ENCODE data around the gene IRAK1. TPM values are rescaled to one million over a fixed set of nuclear protein-coding genes. Genes with fewer than 3 reads are reported as not detected.

Gene IRAK1
- total RNA-seq, 2 experiments from 2014 or later: 201 to 202 TPM

DNA sequence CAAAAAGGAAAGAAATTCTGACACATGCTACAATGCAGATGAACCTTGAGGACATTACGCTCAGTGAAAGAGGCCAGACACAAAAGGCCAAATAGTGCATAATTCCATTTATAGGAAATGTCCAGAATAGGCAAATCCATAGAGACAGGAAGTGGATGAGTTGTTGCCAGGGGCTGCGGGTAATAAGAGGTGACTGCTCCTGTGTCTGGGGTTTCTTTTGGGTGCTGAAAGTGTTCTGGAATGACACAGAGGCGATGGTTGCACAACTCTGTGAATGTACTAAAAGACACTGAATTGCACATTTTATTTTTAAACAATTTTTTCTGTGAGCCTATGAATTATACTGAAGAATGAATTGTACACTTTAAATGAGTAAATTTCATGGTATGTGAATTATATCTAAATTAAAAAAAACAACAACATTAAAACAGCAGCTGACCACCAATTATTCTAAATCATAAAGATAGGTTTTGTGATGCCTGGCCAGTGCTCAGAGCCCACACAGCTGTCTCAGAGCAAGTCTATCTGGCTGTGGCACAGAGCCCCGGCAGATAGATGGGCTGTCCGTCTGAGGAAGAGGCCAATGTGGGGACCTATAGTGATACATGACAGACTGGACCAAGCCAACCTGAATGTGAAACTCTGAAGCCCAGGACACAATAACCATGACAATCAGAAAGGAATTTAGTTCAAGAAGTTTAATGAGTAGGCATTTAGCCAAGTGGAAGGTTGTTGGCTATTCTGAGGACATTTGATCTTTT, 23.5 kb upstream of the IRAK1 start:
- ChIA-PET CTCF (no interaction called here), POLR2A (no interaction called here)

DNA sequence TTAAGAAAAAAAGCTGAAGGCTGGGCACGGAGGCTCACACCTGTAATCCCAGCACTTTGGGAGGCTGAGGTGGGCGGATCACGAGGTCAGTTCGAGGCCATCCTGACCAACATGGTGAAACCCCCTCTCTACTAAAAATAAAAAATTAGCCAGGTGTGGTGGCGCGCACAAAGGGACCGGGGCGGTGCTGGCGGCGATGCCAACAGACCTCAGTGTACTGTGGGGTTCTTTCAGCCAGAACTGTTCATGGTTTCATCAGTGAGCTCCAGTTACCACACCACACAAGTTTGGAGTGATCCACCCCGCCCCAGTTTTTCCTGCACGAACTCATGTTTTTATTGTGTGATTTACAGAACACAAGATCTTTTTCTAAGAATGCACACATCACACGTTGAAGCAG, 21.2 kb upstream of the IRAK1 start:
- ChIA-PET POLR2A (no interaction called here), CTCF (no interaction called here)

DNA sequence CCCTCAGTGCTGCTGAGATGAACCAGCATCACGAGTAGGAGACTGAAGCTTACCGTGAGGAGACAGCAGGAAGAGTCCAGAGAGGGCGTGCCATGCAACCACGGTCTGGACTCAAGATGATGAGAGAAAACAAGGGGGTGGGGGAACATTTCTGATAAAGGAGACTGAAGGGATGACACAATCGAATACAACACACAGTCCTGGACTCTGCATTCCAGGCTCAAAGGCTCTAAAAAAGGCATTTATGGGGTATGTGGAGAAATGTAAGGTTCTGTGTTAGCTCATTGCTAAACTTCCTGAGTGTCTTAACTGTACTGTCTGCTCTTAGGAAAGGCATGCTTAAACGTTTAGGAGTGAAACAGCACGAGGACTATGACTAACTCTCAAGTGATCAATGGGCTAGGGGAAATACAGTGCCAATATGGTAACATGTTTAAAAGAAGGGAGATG, 20.6 kb upstream of the IRAK1 start:
- POLR2A ChIA-PET: no interaction called here

DNA sequence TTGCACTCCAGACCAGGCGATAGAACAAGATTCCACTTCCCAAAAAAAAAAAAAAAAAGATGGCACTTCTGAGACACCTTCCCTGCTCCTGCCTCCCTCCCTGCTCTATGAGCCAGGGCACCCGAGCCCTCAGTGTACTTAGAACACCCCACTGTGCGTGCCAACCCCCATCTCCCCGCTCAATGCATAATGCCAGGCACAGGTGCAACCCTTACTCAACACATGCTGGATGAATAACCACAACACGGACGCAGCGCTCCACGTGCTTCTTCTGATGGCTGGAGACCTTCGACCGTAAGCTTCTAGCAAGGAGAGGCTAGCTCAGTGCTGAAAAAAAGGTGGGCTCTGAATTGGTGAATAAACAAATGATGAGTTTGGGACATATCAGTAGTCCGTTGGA, 19.9 kb upstream of the IRAK1 start:
- CTCF ChIA-PET: no interaction called here
- POLR2A ChIA-PET: no interaction called here

More for the DNA sequence above, 20.6 kb upstream of the IRAK1 start:
- CTCF ChIA-PET: no interaction called here

DNA sequence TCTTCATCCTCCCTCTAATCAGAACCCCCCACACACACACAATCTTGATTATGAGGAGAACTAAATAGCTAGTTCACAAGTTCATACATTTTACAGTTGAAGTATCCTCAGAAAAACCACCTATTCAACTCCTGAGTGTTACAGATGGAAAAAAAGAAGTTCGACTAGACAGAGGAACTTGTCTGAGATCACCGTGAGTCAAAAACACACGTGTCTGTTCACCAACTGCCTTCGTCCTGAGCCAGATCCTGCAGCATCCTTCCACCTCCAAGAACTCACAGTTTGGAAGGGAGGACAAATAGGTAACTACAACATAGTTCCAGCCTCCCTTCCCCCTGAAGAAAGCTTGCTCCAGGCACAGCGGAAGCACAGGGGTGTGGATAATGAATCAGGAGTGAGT, 19.0 kb upstream of the IRAK1 start:
- ChIA-PET CTCF (no interaction called here), POLR2A (no interaction called here)

DNA sequence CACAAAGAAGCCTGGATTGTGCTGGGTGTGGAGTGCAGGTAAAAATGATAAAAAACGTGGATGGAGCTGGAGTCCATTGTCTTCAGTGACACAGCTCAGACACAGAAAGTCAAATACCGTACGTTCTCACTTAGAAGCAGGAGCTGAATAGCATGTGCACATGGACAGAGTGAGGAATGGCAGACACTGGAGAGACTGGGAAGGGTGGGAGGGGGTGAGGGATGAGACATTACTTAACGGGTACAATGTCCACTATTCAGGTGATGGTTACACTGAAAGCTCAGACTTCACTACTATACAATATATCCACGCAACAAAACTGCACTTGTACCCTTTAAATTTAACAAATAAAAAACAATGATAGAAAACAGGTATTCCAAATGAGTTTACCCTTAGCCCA, 18.1 kb upstream of the IRAK1 start:
- POLR2A ChIA-PET: no interaction called here
- CTCF ChIA-PET: interaction anchor here (0.6 to 1.0 kb wide), 2 partner anchors 18 to 291 kb away, joined by 3 to 5 read pairs; partner anchors contain the start of gene IRAK1

DNA sequence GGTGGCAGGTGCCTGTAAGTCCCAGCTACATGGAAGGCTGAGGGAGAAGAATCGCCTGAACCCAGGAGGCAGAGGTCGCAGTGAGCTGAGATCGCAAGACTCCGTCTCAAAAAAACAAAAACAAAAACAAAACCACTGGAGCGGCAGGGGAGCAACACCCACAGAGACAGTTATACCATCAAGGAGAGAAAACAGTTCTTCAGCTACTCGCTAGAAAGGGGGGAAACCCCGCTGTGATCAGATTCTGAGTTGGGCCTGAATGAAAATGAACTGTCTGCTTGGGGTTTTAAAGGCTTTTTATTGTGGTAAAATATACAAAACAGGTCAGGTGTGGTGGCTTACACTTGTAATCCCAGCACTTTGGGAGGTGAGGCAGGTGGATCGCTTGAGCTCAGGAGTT, 16.8 kb upstream of the IRAK1 start:
- ChIA-PET POLR2A (no interaction called here), CTCF (interaction anchor here (0.6 to 1.0 kb wide), 2 partner anchors 17 to 19 kb away, joined by 4 to 5 read pairs; partner anchors contain the start of gene IRAK1)

DNA sequence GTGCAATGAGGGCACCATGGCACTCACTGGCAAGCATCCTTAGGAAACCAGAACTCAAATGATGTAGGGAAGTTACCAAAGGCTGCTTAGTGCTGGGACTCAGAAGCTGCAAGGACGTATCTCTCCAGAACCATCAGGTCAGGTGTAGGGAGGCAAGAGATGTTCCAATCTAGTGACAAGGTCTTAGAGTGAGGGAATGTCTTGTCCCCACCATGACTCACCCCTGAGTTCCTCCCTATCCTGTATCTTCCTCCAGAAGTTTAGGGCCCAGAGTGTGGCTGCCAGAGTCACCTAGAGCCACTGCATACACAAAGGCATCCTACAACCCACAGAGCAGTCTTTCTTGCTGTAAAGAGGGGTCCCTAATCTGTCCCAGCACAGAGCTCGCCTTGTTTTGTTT, 14.1 kb upstream of the IRAK1 start:
- CTCF ChIA-PET: interaction anchor here (1.3 kb wide), 1 partner anchor 20 kb away, joined by 3 read pairs; no protein-coding TSS in a partner anchor

DNA sequence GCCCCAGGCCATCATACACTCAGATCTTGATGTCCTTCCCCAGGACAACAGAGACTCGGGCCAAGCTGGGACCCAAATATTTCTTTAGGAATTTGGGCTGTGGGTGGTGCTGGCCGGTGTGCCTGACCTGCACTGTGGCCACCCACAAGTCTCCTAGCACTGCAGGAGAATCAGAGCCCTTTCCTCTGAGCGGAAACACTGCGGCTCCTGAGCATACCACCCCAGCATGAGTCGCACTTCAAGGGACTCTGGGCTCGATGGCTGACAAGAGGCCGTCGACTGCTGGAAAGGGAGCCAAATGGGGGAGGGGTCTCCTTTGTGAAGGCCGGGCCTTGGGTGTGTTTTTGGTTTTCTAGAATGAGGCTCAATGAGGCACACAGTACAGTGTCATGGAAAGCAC, 13.0 kb upstream of the IRAK1 start:
- ChIA-PET CTCF (no interaction called here), POLR2A (no interaction called here)

More for the DNA sequence above, 14.1 kb upstream of the IRAK1 start:
- POLR2A ChIA-PET: no interaction called here

DNA sequence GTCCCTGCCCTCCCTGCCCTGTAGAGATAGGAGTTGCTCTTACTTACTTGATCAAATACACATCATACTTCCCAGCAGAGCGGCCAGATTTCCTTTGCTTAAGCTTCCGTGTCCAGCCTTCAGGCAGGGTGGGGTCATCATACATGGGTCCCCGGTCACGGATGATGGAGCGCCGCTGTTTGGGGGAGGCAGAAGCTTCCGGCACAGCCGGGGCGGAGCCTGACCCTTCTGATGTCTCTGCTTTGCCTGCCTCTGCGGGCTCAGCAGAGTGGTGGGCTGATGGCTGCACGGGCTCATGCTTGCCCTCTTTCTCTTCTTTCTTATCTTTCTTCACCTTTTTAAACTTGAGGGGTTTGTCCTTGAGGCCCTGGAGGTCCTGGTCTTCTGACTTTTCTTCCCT, 12.5 kb upstream of the IRAK1 start:
- CTCF ChIA-PET: no interaction called here
- POLR2A ChIA-PET: no interaction called here

DNA sequence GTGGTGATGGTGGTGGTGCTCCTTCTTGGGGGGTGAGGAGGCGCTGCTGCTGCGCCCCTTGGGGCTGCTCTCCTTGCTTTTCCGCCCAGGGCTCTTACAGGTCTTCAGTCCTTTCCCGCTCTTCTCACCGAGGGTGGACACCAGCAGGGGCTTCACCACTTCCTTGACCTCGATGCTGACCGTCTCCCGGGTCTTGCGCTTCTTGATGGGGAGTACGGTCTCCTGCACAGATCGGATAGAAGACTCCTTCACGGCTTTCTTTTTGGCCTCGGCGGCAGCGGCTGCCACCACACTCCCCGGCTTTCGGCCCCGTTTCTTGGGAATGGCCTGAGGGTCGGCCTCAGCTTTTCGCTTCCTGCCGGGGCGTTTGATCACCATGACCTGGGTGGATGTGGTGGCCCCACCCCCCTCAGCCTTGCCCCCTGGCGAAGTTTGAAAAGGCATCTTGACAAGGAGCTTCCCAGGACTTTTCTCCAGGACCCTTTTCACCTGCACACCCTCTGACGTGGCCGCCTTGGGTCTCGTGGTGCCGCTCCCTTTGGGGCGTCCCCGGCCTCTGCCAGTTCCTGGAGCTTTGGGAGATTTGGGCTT, 11.1 kb upstream of the IRAK1 start:
- CTCF ChIA-PET: interaction anchor here (0.6 to 1.1 kb wide), 2 partner anchors 13 to 64 kb away, joined by 3 read pairs; no protein-coding TSS in a partner anchor
- POLR2A ChIA-PET: no interaction called here

DNA sequence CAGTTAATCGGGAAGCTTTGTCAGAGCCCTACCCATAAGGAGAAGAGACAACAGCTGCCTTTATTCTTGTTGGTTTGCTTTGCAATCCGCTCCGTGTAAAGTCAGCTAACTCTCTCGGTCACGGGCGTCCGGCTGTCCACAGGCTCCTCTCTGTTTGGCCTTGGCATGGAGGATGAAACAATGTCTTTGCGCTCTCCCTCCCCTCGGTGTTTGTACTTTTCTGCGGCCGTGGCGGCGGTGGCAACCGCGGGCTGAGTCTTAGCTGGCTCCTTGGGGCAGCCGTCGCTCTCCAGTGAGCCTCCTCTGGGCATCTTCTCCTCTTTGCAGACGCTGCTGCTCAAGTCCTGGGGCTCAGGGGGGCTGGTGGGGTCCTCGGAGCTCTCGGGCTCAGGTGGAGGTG, 10.6 kb upstream of the IRAK1 start:
- CTCF ChIA-PET: interaction anchor here (1.1 kb wide), 1 partner anchor 14 kb away, joined by 3 read pairs; no protein-coding TSS in a partner anchor
- POLR2A ChIA-PET: no interaction called here

DNA sequence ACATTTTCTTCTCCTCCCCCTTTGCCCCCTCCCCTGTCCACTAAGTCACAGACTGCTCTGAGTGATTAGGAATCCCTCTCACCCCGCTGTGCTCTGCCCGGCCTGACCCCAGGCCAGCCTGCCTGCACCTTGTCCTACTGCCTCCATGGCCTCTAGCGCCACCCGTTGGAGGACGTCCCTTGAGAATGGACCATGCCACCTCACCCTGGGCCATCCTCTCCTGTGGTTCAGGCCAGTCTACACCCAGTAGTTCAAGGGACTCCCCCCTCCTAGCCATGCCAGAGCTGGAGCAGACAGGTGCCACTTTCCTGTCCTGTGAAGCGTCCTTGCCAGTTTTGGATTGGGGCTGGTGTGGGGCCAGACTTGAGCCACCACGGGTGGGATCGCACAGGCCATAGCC, 9.7 kb upstream of the IRAK1 start:
- POLR2A ChIA-PET: no interaction called here
- CTCF ChIA-PET: interaction anchor here (1.1 kb wide), 1 partner anchor 15 kb away, joined by 3 read pairs; no protein-coding TSS in a partner anchor

DNA sequence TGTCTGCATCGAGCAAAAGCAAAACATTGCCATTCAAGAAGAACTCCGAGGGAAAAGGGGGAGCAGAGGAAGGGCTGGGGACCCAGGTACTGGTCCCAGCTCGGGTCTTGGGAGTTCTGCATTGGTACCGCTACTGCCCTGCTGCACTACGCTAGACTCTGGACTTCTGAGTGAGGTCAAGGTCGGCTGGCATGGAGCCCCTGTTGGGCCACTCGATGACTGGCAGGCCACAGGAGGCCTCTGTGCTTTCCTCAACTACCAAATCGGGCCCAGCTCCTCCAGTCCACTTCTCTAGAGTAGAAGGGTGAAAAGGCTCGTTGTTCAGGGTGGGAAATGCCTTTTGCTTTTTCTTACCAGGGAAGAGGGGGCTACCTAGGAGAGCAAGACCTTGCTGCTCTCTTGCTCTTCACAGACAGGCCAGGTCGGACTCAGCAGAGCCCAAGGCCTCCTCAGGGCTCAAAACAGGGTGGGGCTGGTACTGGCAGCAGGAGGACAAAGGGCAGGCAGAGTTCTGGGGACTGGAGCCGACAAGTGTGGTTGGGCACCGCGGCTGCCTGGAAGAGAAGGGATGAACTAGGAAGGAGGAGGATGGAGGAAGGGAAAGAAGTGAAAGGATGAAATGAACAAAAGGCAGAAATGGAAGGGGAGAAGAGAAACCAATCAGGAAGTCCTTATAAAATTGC, 8.9 kb upstream of the IRAK1 start:
- POLR2A ChIA-PET: no interaction called here
- CTCF ChIA-PET: no interaction called here

DNA sequence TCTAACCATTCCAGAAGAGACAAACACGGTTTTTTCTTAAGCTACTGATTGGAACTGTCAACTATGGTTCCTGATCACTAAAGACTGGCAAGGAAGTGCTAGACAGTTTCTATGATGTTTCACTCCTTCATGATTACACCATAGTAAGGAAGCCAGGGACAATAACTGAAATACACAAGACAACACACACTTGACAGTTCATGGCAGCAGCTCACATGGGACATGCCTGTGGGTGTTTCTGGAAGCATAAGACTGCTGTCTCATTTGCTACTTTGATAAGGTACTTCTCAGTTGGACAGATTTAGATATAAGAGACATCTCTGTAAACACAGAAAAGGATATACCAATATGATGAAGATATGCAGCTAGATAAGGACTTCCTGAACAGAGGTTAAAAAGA, 8.3 kb upstream of the IRAK1 start:
- POLR2A ChIA-PET: no interaction called here
- CTCF ChIA-PET: interaction anchor here (2.1 kb wide), 1 partner anchor 15 kb away, joined by 9 read pairs; no protein-coding TSS in a partner anchor

DNA sequence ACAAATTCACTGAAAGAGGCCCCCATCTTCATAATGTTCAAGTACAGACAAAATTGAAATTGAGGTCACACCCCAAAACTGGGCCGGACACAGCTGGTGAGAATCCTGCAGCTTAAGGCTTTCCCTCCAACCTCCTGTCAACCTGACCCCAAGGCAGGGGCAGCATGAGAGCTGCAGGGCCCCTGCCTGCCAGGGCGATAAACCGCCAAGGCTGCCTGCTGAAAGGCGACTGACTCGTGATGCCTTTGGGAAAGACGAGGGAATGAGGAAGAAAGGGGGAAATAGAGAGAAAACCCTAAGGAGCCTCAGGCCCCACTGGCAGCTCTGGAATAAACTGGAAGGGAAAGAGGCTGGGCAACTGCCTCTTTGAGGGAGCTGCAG, 7.3 kb upstream of the IRAK1 start:
- CTCF ChIA-PET: interaction anchor here (2.1 kb wide), 1 partner anchor 14 kb away, joined by 9 read pairs; no protein-coding TSS in a partner anchor
- POLR2A ChIA-PET: no interaction called here

DNA sequence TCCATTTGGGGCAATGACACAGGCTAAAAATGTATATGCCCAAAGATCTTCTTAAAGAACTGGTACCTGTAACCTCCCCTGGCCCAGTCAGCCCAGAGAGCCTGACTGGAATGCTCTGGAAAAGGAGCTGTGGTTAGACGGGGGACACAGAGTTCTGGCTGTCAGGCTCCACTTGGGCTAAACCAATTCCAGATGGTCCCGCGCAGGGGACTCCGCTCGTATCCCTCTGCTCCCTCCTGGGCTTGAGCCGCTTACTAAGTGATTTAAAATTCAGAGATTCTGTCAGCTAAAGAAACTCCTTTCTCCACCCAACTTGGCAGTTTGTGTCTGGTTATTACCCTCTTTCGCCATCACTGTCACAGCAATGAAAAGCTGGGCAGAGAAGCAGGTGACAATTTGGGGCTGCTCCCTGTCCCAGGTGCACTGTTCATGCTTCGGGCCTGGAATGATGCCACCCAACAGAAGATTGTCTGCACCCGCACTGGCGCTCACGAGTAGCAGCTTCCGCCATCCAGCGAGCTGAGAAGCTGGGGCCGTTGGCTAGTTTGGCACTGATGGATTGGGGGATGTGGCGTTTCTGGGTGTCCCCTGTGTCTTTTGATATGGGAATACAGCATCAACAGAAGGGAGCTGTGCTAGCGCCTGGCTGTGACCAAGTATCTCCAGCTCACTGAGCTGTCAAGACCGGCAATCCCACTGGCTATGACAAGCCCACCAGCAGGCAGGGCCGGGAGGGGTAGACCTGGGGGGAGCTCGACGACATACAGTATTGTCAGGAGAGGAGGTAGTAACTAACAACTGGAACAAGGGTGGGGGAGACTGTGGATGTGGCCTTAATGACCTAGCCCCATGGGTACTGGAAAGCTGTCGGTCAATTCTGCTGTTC, 6.7 kb upstream of the IRAK1 start:
- ChIA-PET CTCF (interaction anchor here (0.8 to 2.1 kb wide), 2 partner anchors 13 to 46 kb away, joined by 3 to 9 read pairs; no protein-coding TSS in a partner anchor), POLR2A (no interaction called here)

DNA sequence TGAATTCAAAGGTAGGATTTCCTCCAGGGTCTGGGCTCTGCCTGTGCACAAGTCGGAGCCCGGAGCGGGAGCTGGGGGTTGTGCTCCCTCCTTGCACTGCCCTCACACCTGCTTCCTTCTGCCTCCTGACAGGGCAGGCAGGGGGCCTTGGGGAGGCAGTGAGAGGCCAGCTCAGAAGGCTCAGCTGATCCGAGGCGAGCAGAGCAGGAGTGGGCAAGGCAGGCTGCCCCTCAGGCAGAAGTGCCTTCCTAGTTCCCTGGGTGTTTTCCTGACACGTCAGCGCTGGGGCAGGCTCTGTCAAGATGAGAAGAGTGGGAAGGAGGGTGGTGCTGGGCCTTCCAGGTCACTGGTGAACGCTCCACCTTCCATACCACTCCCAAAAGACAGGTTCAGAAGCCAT, 5.5 kb upstream of the IRAK1 start:
- ChIA-PET CTCF (no interaction called here), POLR2A (no interaction called here)

DNA sequence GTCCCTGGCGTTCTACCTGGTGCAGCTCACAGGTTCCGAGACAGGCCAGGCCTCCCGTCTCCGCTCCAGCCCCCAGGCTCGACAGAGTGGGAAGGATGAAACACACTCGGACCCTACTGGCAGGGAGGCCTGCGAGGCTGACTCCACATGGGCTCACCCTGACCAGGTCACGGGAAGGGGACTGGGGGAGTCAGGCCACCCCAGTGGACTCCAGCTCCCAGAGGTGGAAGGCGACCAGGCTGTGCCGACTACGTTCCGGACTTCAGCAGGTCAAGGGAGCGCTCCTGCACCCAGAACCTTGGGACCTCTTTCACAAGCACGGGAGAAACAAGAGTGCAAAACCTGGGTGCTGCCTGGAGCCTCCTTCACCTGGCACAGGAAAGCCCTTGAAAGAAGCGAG, 4.6 kb upstream of the IRAK1 start:
- ChIA-PET CTCF (no interaction called here), POLR2A (no interaction called here)
